HG03196 (cell line): ENCODE measurements around the gene TRIM54.

Experiments used
- ATAC-seq: cut with Tn5 transposase; IDR thresholded peaks from one replicate; pipeline ENCODE4 v1.9.1; 2021; ENCODE audit not compliant: unreplicated experiment

Gene TRIM54

GRCh38 chr2:27281855-27282559, at the start of gene TRIM54:
TSS of gene TRIM54 (plus strand) at chr2:27282429. CDS start at chr2:27282732, 303 bp downstream.
- no peak for ATAC-seq

- ATAC-seq, result no peak
Measured at GRCh38 chr2:27233341-27233740, 48.9 kb upstream of the TRIM54 start.

GRCh38 chr2:27236136-27236535, 46.1 kb upstream of the TRIM54 start:
- no peak for ATAC-seq

- no peak for ATAC-seq
Measured at GRCh38 chr2:27236626-27237025, 45.6 kb upstream of the TRIM54 start.

- ATAC-seq, result no peak
Measured at GRCh38 chr2:27237341-27237945, 44.8 kb upstream of the TRIM54 start.

GRCh38 chr2:27238976-27239375, 43.3 kb upstream of the TRIM54 start:
- no peak for ATAC-seq

GRCh38 chr2:27240406-27240805, 41.8 kb upstream of the TRIM54 start:
- ATAC-seq, result no peak

- ATAC-seq, result no peak
Measured at GRCh38 chr2:27241761-27242613, 40.2 kb upstream of the TRIM54 start.

- no peak for ATAC-seq
Measured at GRCh38 chr2:27242614-27242951, 39.6 kb upstream of the TRIM54 start.

- no peak for ATAC-seq
Measured at GRCh38 chr2:27243391-27244130, 38.7 kb upstream of the TRIM54 start.

GRCh38 chr2:27245116-27245515, 37.1 kb upstream of the TRIM54 start:
- no peak for ATAC-seq

- no peak for ATAC-seq
Measured at GRCh38 chr2:27245626-27246025, 36.6 kb upstream of the TRIM54 start.

GRCh38 chr2:27247893-27248292, 34.3 kb upstream of the TRIM54 start:
- no peak for ATAC-seq

- ATAC-seq, result no peak
Measured at GRCh38 chr2:27249159-27249890, 32.9 kb upstream of the TRIM54 start.

GRCh38 chr2:27249891-27250651, 32.2 kb upstream of the TRIM54 start:
- ATAC-seq, result no peak

GRCh38 chr2:27250652-27251379, 31.4 kb upstream of the TRIM54 start:
- ATAC-seq, result no peak

GRCh38 chr2:27251766-27252165, 30.5 kb upstream of the TRIM54 start:
- ATAC-seq, result no peak

- no peak for ATAC-seq
Measured at GRCh38 chr2:27255187-27255586, 27.0 kb upstream of the TRIM54 start.

GRCh38 chr2:27255660-27256059, 26.6 kb upstream of the TRIM54 start:
- ATAC-seq, result no peak
